PC-9 (cell line): Measurements from ENCODE around the gene MARCHF3.

Experiments used
- CTCF ChIP-seq: fragments of 200-600 bp; sonication (generic); conservative IDR thresholded peaks from 2 replicates; pipeline ENCODE4 v1.6.1; 2017; ENCODE audit warnings: mixed run types, antibody characterized with exemption, mild to moderate bottlenecking, moderate library complexity
- EZH2 ChIP-seq: fragments of 200-600 bp; sonication (generic); IDR thresholded peaks from 2 replicates; pipeline ENCODE4 v1.8.0; 2017; ENCODE audit warnings: antibody characterized with exemption, low read depth

DNA sequence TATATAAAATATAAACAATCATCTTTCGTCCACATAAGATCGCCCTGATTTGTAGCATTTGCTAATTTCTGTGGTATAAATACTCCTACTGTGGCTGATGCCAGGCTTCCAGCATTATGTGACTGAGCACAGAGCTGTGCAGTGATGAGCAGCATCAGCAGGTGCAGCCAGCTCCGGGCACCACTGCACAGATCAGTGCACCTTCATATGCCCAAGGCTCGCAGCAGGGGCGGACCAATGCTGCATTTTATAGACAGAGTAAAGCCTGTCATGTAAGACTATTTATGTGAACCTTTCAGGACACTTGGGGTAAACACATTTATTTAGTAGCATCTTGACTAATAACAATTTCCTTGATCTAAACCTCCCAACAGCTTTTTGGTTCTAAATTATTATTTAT, 200.3 kb downstream of the MARCHF3 start:
- TF ChIP-seq CTCF (no peak), EZH2 (no peak)
